ENCODE results near the gene NAAA.

DNA sequence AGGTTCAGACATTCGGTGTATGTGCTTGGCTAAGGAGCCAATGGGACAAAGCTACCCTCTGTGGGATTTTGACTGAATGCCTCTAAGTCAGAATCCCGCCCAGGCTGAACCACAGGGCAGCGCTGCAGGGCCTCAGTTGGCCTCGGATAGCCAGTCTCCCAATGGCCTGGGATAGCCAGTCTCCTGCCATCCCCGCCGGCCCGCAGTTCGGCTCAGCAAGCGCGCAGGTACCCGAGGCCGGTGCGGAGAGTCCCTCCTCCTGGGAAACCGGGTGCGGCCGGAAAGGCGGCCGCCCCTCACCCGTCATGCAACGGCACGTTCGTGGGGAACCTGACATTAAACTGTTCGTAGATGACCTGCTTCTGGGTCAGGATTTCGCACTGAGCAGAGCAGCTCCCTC is 54.7 kb downstream of the NAAA start:
- TF ChIP-seq EZH2 (IDR thresholded peaks at IDR 0.05; ENCODE audit: borderline replicate concordance, insufficient read depth, low read depth, low read length, poor library complexity, severe bottlenecking), result no peak
- TF ChIP-seq, protein P1, sequence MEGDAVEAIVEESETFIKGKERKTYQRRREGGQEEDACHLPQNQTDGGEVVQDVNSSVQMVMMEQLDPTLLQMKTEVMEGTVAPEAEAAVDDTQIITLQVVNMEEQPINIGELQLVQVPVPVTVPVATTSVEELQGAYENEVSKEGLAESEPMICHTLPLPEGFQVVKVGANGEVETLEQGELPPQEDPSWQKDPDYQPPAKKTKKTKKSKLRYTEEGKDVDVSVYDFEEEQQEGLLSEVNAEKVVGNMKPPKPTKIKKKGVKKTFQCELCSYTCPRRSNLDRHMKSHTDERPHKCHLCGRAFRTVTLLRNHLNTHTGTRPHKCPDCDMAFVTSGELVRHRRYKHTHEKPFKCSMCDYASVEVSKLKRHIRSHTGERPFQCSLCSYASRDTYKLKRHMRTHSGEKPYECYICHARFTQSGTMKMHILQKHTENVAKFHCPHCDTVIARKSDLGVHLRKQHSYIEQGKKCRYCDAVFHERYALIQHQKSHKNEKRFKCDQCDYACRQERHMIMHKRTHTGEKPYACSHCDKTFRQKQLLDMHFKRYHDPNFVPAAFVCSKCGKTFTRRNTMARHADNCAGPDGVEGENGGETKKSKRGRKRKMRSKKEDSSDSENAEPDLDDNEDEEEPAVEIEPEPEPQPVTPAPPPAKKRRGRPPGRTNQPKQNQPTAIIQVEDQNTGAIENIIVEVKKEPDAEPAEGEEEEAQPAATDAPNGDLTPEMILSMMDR (IDR thresholded peaks at IDR 0.05), result no peak
